Measurements from ENCODE around the gene LAMP1.
"Not testable (repeated sequence)": the region's sequence is repeated elsewhere in the genome, so short reads cannot be mapped to it uniquely, and the experiment has no call there.

LAMP1 gene

GRCh38 chr13:113369189-113369588, 72.2 kb downstream of the LAMP1 start:
- no peak for DNase-seq (ENCODE audit: low read depth)
- H3K4me3 ChIP-seq (ENCODE audit: low read depth, low read length), result no peak overlapping the region

- no peak overlapping the region for H3K4me3 ChIP-seq (ENCODE audit: low read depth, low read length)
- DNase-seq (ENCODE audit: low read depth), result no peak
These were observed 72.8 kb downstream of the LAMP1 start for GRCh38 chr13:113369881-113370280.

- H3K4me3 ChIP-seq (ENCODE audit: low read depth, low read length), result no peak overlapping the region
- DNase-seq (ENCODE audit: low read depth), result no peak
These were observed 74.0 kb downstream of the LAMP1 start for GRCh38 chr13:113371061-113371460.

GRCh38 chr13:113371701-113372100, 74.7 kb downstream of the LAMP1 start:
- DNase-seq (ENCODE audit: low read depth); H3K4me3 ChIP-seq (ENCODE audit: low read depth, low read length): not testable (repeated sequence)
